ENCODE measurements around the gene KCNG2.

The KCNG2 gene

DNA sequence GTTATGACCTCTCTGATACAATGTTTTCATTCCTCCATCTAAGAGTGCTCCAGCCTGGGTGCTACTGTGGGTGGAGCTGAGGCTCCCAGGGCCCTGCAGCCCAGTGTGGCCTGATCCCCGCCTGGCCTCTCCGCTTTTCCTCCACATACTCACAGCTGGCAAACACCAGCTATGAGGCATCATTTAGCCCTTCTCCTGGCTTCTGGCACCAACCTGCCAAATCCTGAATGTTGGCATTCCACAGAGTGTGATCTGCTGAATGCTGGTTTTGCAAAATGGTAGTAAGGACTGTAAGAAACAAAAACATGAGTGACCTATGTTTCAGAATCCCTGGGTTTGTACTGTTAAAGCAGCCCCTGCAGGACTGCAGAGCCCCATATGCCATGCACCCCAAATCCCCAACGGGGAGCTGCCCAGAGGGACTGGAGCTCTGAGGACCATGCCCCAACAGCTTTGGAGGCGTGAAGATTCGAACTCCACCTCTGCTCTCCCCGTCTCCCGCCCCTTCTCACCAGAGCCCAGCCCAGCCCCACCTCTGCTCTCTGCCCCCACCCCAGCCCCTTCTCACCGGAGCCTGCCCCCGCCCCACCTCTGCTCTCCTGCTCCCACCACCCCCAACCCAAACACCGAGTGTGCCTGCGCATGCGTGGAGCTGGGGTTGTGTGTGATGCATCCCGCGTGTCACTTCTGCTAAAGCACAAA lies 149.5 kb downstream of the KCNG2 start:
- TF ChIP-seq, protein P1, sequence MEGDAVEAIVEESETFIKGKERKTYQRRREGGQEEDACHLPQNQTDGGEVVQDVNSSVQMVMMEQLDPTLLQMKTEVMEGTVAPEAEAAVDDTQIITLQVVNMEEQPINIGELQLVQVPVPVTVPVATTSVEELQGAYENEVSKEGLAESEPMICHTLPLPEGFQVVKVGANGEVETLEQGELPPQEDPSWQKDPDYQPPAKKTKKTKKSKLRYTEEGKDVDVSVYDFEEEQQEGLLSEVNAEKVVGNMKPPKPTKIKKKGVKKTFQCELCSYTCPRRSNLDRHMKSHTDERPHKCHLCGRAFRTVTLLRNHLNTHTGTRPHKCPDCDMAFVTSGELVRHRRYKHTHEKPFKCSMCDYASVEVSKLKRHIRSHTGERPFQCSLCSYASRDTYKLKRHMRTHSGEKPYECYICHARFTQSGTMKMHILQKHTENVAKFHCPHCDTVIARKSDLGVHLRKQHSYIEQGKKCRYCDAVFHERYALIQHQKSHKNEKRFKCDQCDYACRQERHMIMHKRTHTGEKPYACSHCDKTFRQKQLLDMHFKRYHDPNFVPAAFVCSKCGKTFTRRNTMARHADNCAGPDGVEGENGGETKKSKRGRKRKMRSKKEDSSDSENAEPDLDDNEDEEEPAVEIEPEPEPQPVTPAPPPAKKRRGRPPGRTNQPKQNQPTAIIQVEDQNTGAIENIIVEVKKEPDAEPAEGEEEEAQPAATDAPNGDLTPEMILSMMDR (IDR thresholded peaks at IDR 0.05; ENCODE audit: low read depth, low read length, missing control alignments) = no peak
- DNase-seq (ENCODE audit: extremely low read depth, low read depth) = no peak
- no peak overlapping the region for H3K4me3 ChIP-seq (replicated peaks; ENCODE audit: low read depth, low read length)

DNA sequence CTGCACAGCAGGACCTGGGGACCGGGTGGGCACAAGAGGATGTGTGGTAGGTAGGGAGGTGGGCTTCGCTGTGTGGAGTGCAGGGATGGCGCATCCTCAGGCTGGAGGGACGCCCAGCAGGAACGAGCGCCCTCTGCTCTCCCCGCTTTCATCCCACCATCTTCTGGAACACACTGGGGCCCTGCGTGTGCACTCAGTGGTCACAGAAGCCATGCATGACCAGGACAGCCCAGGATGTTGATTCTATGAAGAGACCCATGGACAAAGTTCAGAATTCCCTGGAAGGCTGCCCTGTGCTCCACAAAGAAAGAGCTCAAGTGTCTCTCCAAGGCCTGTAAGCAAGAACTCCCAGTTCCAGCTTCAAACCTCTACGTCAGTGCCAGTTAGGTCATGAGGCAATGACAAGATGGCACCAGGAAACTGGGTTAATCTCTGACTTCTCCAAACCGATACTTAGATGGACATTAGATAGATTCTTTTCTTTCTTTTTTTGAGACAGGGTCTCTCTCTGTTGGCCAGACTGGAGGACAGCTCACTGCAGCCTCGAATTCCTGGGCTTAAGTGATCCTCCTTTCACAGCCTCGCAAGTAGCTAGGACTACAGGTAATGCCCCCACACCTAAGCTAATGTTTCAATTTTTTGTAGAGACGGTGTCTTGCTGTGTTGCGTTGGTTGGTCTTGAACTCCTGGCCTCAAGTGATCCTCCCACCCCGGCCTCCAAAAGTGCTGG lies 150.3 kb downstream of the KCNG2 start:
- H3K4me3 ChIP-seq (replicated peaks; ENCODE audit: low read depth, low read length) = no peak overlapping the region
- DNase-seq (ENCODE audit: extremely low read depth, low read depth) = no peak
- TF ChIP-seq, protein P1 (IDR thresholded peaks at IDR 0.05; ENCODE audit: low read depth, low read length, missing control alignments) = no peak

DNA sequence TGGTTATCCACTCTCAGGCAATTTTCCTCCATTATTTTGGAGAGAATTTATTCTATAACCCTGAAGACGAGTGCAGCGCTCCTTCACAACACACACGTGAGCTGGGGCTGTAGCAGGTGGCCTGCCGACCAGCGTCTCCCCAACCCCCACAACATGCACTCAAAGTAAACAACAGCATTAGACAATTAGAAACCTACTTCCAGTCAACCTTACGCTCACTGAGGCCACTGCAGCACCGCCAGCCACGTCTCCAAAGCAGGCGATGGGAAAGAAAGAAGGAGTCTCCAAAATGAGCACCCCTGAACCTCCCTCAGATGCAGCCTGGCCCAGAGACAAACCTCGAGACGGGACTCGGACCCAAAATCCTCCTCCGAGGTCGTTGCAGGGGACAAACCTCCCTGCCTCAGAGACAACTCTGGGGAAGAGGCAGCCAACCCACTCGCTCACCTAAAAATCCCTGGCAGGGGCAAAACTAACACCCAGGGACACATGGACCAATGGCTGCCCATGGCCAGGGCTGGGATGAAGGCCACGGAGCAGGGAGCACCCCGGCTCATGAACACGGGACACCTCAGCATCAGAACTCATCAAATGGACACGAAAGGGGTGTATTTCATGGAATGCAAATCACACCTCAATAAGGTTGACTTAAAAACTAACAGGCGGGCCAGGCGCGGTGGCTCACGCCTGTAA lies 151.1 kb downstream of the KCNG2 start:
- TF ChIP-seq, protein P1 (IDR thresholded peaks at IDR 0.05; ENCODE audit: low read depth, low read length, missing control alignments) = no peak
- H3K4me3 ChIP-seq (replicated peaks; ENCODE audit: low read depth, low read length) = no peak overlapping the region
- no peak for DNase-seq (ENCODE audit: extremely low read depth, low read depth)

Measured in HFF-Myc (cell line).